Kidney (tissue), 14 donors: ENCODE results near the gene TNFAIP8. TPM values are rescaled to one million over a fixed set of nuclear protein-coding genes. Genes with fewer than 3 reads are reported as not detected.

Experiments used
- DNase-seq, 5 donors: peaks; one replicate each; pipeline ENCODE4 v3.0.0-alpha.2; 2013 to 2020
- FAIRE-seq: peaks from 2 replicates; lab custom pipeline; 2012; peaks lifted over from hg19 to GRCh38; lab: Jason Lieb, UNC
- H3K27ac ChIP-seq, 2 donors: one replicate each; pipeline ENCODE4 v1.7.0; 2013; ENCODE audit warnings: low read depth in 2 of 2, low read length in 2 of 2, inconsistent platforms in 1 of 2
- H3K27me3 ChIP-seq: one replicate; pipeline ENCODE4 v1.7.1; 2013; ENCODE audit warnings: low read length, inconsistent platforms; ENCODE audit not compliant: control insufficient read depth, insufficient read depth
- H3K36me3 ChIP-seq, 3 donors: one replicate each; pipeline versions ENCODE4 v1.7.0 to v1.7.1; 2013; ENCODE audit warnings: low read length in 3 of 3, control low read depth in 1 of 3, inconsistent platforms in 1 of 3; ENCODE audit not compliant: insufficient read depth in 3 of 3, control insufficient read depth in 2 of 3
- H3K4me1 ChIP-seq, 3 donors: one replicate each; pipeline versions ENCODE4 v1.7.0 to v1.7.1; 2013; ENCODE audit warnings: low read length in 3 of 3, inconsistent platforms in 1 of 3, low read depth in 1 of 3; ENCODE audit not compliant: control insufficient read depth in 2 of 3, insufficient read depth in 2 of 3
- H3K4me3 ChIP-seq, 3 donors: one replicate each; pipeline versions ENCODE4 v1.7.0 to v1.8.1; 2013; ENCODE audit warnings: low read length in 3 of 3, control low read depth in 1 of 3, inconsistent platforms in 1 of 3
- H3K9ac ChIP-seq, 3 donors: one replicate each; pipeline versions ENCODE4 v1.7.0 to v1.7.1; 2013; ENCODE audit warnings: low read length in 3 of 3, control low read depth in 1 of 3, inconsistent platforms in 1 of 3
- H3K9me3 ChIP-seq, 3 donors: one replicate each; pipeline versions ENCODE4 v1.7.0 to v1.7.1; 2013; ENCODE audit warnings: low read length in 3 of 3, control low read depth in 1 of 3, inconsistent platforms in 1 of 3; ENCODE audit not compliant: control insufficient read depth in 2 of 3, insufficient read depth in 1 of 3
- intact Hi-C: fragments of 100-400 bp; cut with DNase I; formaldehyde crosslinking; loops from one replicate; pipeline ENCODE4 v1.11.1; 2022
- polyA plus RNA-seq: library from polyadenylated mRNA; stranded (reverse); fragments of 350-450 nt; fragmentation: Illumina TruSeq; extraction: RNeasy Lipid Tissue Mini Kit (QIAGEN cat#74804); gene quantifications from one replicate; pipeline ENCODE4 v1.2.3, GENCODE V29; 2014; ENCODE audit warnings: low read depth, low replicate concordance; ENCODE audit not compliant: insufficient read depth
- total RNA-seq: library from RNA; stranded (reverse); fragmentation: NEBNext Ultra II Directional; extraction: Animal tissue kit (Norgen Biotek cat#: 25700); gene quantifications from one replicate; pipeline ENCODE4 v1.2.1, GENCODE V29; 2021
- TF ChIP-seq, protein P1 (sequence below): IDR thresholded peaks from 3 replicates; pipeline ENCODE4 v1.5.1; 2012; ENCODE audit warnings: mild to moderate bottlenecking, moderate library complexity, borderline replicate concordance; ENCODE audit not compliant: insufficient read depth; ENCODE audit errors: extremely low read depth
- donor health status: control.
- donor health status: control.
- donor health status: control.
- donor health status: control.
- donor health status: control.
- donor health status: DM: yes; HTN: yes; CAD: no.
- donor health status: Normal renal cell carcinoma (clear cell type).

TNFAIP8 gene
- total and polyA plus RNA-seq, 2 donors from 2014 or later, result 13.3 to 41.5 TPM

DNA sequence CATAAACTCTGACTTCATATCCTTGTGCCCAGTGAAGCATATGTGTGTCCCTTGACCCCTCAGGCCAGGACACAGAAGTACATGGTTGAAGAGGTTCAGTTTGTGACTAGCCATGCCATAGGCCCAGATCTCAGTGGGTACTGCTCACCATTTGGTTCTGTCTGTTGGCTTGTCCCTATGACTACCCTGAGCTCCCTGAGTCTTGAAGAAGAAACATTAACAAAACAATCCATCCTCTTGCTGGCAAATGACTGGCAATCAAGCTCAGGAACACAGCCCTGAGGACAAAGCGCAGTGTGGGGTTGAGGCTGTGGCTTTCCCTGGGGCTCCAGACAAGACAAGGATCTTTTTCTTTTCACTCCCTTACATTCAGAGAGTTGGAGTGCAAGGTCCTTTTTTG is 46.3 kb downstream of the TNFAIP8 start:
- DNase-seq (no peak), FAIRE-seq (no peak)
- Histone ChIP-seq H3K27me3 (no peaks in the 10 kb centered on the region), H3K4me1 (peaks cover 0 to 15% (median 3%) of the 10 kb centered on the region in 3 donors), H3K4me3 (no peak overlapping the region), H3K27ac (no peak overlapping the region), H3K9me3 (no peaks in the 10 kb centered on the region), H3K36me3 (no peaks in the 10 kb centered on the region), H3K9ac (no peak overlapping the region)
- intact Hi-C loops, result no loop called here
- TF ChIP-seq, protein P1, sequence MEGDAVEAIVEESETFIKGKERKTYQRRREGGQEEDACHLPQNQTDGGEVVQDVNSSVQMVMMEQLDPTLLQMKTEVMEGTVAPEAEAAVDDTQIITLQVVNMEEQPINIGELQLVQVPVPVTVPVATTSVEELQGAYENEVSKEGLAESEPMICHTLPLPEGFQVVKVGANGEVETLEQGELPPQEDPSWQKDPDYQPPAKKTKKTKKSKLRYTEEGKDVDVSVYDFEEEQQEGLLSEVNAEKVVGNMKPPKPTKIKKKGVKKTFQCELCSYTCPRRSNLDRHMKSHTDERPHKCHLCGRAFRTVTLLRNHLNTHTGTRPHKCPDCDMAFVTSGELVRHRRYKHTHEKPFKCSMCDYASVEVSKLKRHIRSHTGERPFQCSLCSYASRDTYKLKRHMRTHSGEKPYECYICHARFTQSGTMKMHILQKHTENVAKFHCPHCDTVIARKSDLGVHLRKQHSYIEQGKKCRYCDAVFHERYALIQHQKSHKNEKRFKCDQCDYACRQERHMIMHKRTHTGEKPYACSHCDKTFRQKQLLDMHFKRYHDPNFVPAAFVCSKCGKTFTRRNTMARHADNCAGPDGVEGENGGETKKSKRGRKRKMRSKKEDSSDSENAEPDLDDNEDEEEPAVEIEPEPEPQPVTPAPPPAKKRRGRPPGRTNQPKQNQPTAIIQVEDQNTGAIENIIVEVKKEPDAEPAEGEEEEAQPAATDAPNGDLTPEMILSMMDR, result no peak

DNA sequence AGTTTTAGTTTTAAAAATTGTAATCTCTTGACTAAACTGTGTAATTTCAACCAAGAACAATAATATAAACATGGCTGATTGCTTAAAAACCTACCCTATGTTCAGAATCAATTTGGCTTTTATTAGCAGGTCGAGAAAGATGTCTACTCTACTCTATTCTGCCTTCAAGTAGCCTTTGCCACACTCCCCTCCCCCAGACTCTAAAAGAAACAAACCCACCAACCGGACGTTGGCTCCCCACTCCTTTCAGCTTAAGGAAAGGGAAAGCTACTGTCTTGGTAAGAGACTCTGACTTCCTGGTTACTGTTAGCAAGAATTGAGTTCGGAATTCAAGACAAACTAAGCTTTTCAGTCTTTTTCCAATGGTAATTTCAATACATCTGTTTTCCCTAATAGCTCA is 46.7 kb downstream of the TNFAIP8 start:
- no peak for DNase-seq
- Histone ChIP-seq H3K9me3 (no peaks in the 10 kb centered on the region), H3K36me3 (no peaks in the 10 kb centered on the region), H3K27ac (no peak overlapping the region), H3K27me3 (no peaks in the 10 kb centered on the region), H3K4me1 (peaks cover 0 to 15% (median 3%) of the 10 kb centered on the region in 3 donors), H3K9ac (no peak overlapping the region), H3K4me3 (no peak overlapping the region)
- intact Hi-C loops, result no loop called here
- FAIRE-seq, result no peak
- TF ChIP-seq, protein P1, result no peak

DNA sequence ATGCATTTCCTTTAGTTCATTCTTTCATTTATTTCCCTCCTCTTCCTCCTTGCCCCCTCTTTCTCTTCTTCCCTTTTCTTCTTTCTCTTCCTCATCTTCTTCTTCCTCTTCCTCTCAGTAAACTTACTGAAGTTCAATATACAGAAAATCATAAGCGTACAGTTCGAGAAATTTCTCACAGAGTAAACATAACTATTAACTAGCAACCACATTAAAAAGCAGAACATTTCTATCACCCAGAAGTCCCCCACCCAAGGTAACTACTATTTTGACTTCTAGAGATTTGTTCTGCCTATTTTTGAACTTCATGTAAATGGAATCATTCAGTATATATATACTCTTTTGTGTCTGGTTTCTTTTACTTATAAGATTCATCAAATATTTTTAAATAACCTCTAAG is 48.2 kb downstream of the TNFAIP8 start:
- Histone ChIP-seq H3K36me3 (no peaks in the 10 kb centered on the region), H3K9me3 (no peaks in the 10 kb centered on the region), H3K4me3 (no peak overlapping the region), H3K27me3 (no peaks in the 10 kb centered on the region), H3K4me1 (peaks cover 0 to 15% (median 3%) of the 10 kb centered on the region in 3 donors), H3K9ac (no peak overlapping the region), H3K27ac (no peak overlapping the region)
- FAIRE-seq (no peak), DNase-seq (no peak)
- intact Hi-C loops, result no loop called here
- TF ChIP-seq, protein P1, result no peak

DNA sequence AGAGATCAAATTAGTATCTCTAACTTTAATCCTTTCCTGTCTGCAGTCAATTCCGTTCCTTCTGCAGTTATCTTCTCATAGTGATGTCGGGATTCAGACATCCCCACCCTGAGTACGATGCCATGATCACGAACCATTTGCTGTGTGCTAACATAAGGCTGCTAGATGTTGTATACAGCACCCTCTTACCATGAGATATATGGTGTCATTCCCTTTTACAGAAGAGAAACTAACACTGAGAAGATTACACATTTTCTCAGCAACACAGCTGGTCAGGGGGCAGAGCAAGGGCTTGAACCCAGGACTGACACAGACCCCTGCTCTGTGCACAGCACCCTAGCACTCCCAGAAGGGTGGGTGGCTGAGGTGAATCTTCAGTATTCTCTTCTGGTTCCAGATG is 49.6 kb downstream of the TNFAIP8 start:
- DNase-seq (no peak), FAIRE-seq (no peak)
- no peaks in the 10 kb centered on the region for H3K9me3 ChIP-seq
- H3K4me1 ChIP-seq, result peaks cover 0 to 2% (median 0%) of the 10 kb centered on the region in 3 donors
- no peaks in the 10 kb centered on the region for H3K27me3 ChIP-seq
- no peak overlapping the region for H3K9ac ChIP-seq
- no peak overlapping the region for H3K4me3 ChIP-seq
- H3K27ac ChIP-seq, result no peak overlapping the region
- H3K36me3 ChIP-seq, result no peaks in the 10 kb centered on the region
- intact Hi-C loops, result no loop called here
- TF ChIP-seq, protein P1, result no peak
